NT2/D1 (cell line): ENCODE results near the gene LETM1.

Experiments
- DNase-seq: peaks from one replicate; pipeline ENCODE4 v3.0.0-alpha.2; 2011; ENCODE audit warnings: low read depth, low spot score
- H3K27me3 ChIP-seq: 2 replicates; pipeline ENCODE4 v1.6.0; 2011; ENCODE audit warnings: mild to moderate bottlenecking; ENCODE audit not compliant: insufficient read length, insufficient read depth
- H3K36me3 ChIP-seq: 2 replicates; pipeline ENCODE4 v1.6.1; 2011; ENCODE audit warnings: mild to moderate bottlenecking, low read length, mixed read lengths; ENCODE audit not compliant: insufficient read depth, insufficient read length
- H3K4me1 ChIP-seq: 2 replicates; pipeline ENCODE4 v1.5.1; 2011; ENCODE audit not compliant: insufficient read depth, insufficient read length
- H3K4me3 ChIP-seq: 2 replicates; pipeline ENCODE4 v1.5.1; 2011; ENCODE audit warnings: low read depth; ENCODE audit not compliant: insufficient read length
- H3K9ac ChIP-seq: 2 replicates; pipeline ENCODE4 v1.6.0; 2011; ENCODE audit warnings: low read depth; ENCODE audit not compliant: insufficient read length
- H3K9me3 ChIP-seq: 2 replicates; pipeline ENCODE4 v1.5.1; 2011; ENCODE audit warnings: mild to moderate bottlenecking, low read length; ENCODE audit not compliant: insufficient read depth
- SUZ12 ChIP-seq: IDR thresholded peaks from 2 replicates; pipeline ENCODE4 v1.6.1; 2011; ENCODE audit not compliant: insufficient read length, insufficient read depth; ENCODE audit errors: extremely low read depth
- YY1 ChIP-seq: IDR thresholded peaks from 2 replicates; pipeline ENCODE4 v1.6.1; 2011; ENCODE audit not compliant: insufficient read length, insufficient read depth
- ZNF274 ChIP-seq: IDR thresholded peaks from 2 replicates; pipeline ENCODE4 v1.6.1; 2011; ENCODE audit warnings: mild to moderate bottlenecking, low read depth, low read length

The LETM1 gene

DNA sequence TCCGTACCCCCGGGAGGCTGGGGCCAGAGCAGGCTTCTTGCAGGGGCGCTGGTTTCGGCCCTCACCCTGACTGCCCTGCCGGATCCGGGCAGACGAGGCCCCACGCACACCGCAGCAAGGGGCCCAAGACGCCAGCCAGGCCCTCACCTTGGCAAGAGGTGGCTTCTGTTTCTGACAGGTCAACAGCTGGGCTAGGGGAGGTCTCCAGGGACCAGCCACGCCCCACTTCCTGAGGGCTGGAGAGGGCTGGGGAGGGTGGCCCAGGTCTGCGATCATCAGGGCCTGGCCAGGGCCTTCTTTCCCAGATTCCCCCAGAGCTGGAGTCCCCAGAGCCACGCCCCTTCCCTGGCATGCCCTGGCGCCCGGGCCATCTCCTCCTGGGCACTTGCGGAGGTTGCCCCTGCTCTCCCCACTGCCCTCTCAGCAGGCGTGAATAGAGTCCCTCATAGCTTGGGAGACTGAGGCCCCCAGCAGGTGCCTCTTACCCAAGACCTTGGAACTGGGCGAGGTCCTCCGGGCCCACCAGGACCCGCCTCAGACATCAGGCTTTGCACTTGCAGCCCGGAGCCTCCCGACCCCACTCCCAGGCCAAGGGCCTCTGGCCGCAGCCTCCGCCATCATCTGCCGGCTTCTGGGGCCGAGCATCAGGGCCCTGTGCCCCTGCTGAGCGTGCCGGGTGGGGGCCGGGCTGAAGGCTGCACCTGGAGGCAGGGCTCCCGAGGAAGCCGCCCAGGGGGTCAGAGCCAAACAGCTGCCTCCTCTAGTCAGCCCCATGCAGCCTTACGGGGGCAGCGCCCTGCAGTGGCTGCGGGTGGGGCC is 69.2 kb downstream of the LETM1 start:
- Histone ChIP-seq H3K4me1 (peaks cover 32% of the 10 kb centered on the region), H3K4me3 (no peak overlapping the region), H3K9me3 (no peaks in the 10 kb centered on the region), H3K9ac (no peak overlapping the region), H3K36me3 (no peaks in the 10 kb centered on the region), H3K27me3 (peaks cover 27% of the 10 kb centered on the region)
- no peak for DNase-seq
- TF ChIP-seq SUZ12 (no peak), YY1 (no peak), ZNF274 (no peak)

GRCh38 chr4:1785592-1785991 is 70.4 kb downstream of the LETM1 start:
- DNase-seq: no peak
- Histone ChIP-seq H3K4me3 (no peak overlapping the region), H3K4me1 (peaks cover 28% of the 10 kb centered on the region), H3K9ac (no peak overlapping the region), H3K9me3 (no peaks in the 10 kb centered on the region), H3K36me3 (no peaks in the 10 kb centered on the region), H3K27me3 (peaks cover 15% of the 10 kb centered on the region)
- no peak for TF ChIP-seq SUZ12
- no peak for TF ChIP-seq YY1

- TF ChIP-seq ZNF274 (no peak), YY1 (no peak), SUZ12 (no peak)
- H3K4me1 ChIP-seq: peaks cover 32% of the 10 kb centered on the region
- DNase-seq: no peak
These were observed 71.0 kb downstream of the LETM1 start for GRCh38 chr4:1784789-1785591.

DNA sequence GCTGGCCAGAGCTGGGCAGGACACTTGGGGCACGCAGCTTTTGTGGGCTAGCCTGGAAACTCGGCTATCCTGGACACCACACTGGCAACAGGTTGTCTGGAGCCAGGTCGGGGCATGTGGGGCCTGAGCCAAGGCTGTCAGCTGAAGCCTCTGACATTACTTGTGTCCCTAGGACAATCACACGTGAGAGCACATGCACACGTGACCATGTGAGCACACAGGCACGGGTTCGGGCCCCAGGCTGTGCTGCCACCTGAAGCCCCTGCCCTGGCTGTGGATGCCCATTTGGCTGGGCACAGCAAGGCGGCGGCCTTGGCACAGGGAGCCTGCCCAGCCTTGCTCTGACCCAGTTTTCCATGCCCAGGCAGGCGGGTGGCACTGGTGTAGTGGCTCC is 71.6 kb downstream of the LETM1 start:
- Histone ChIP-seq H3K36me3 (no peaks in the 10 kb centered on the region), H3K4me3 (no peak overlapping the region), H3K9me3 (no peaks in the 10 kb centered on the region), H3K9ac (peak overlapping the region; percentile 16), H3K27me3 (peaks cover 8% of the 10 kb centered on the region), H3K4me1 (peaks cover 35% of the 10 kb centered on the region)
- DNase-seq: no peak
- TF ChIP-seq YY1: no peak
- no peak for TF ChIP-seq SUZ12
- TF ChIP-seq ZNF274: no peak

More at GRCh38 chr4:1784789-1785591, 71.0 kb downstream of the LETM1 start:
- H3K4me3 ChIP-seq: no peak overlapping the region
- H3K36me3 ChIP-seq: no peaks in the 10 kb centered on the region
- H3K9me3 ChIP-seq: no peaks in the 10 kb centered on the region
- H3K9ac ChIP-seq: peak overlapping the region; percentile 16
- peaks cover 9% of the 10 kb centered on the region for H3K27me3 ChIP-seq

DNA sequence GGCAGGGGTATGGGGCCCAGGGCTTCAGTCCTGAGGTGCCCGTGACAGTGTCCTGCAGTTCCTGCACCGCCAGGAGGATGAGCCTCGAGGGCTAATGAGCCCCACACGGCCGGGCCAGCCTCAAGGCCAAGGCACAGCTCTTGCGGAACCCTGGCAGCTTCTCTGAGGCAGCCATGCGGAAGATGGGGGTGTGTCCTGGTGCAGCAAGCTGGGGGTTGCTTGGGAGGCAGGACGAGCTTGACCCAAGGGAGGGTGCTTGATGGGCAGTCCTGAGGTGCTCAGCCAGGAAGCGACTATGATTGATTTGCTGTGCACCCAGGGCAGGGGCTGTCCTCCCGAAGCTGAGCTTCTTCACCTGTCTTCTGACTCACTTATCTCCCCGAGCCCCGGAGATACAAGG is 72.0 kb downstream of the LETM1 start:
- Histone ChIP-seq H3K4me3 (no peak overlapping the region), H3K4me1 (peaks cover 35% of the 10 kb centered on the region), H3K36me3 (no peaks in the 10 kb centered on the region), H3K9ac (no peak overlapping the region), H3K9me3 (no peaks in the 10 kb centered on the region), H3K27me3 (peaks cover 4% of the 10 kb centered on the region)
- no peak for DNase-seq
- no peak for TF ChIP-seq YY1
- no peak for TF ChIP-seq ZNF274
- no peak for TF ChIP-seq SUZ12

DNA sequence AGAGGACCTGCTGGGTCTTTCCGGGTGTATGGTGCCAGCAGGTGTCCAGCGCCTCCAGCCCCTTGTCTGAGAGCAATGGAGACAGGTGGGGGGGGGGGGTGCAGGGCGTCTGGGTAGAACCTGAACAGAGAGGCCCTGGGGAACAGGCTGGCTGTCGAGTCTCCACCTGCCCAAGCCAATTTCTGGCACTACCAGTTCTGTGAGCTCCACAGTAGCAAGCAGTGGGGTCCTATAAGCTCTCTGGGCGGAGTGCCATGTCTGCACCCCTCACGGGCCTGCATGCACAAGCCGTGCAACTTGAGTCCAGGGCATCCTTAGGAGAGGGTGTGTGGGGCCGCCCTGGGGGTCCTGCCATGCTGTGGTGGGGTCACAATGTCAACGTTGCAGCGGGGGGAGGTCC is 72.9 kb downstream of the LETM1 start:
- H3K36me3 ChIP-seq: no peaks in the 10 kb centered on the region
- no peak for TF ChIP-seq ZNF274
- no peak for TF ChIP-seq YY1
- no peak for TF ChIP-seq SUZ12
- DNase-seq: no peak
- H3K27me3 ChIP-seq: peaks cover 3% of the 10 kb centered on the region
- H3K4me1 ChIP-seq: peaks cover 40% of the 10 kb centered on the region
- no peak overlapping the region for H3K4me3 ChIP-seq
- H3K9me3 ChIP-seq: no peaks in the 10 kb centered on the region
- no peak overlapping the region for H3K9ac ChIP-seq

DNA sequence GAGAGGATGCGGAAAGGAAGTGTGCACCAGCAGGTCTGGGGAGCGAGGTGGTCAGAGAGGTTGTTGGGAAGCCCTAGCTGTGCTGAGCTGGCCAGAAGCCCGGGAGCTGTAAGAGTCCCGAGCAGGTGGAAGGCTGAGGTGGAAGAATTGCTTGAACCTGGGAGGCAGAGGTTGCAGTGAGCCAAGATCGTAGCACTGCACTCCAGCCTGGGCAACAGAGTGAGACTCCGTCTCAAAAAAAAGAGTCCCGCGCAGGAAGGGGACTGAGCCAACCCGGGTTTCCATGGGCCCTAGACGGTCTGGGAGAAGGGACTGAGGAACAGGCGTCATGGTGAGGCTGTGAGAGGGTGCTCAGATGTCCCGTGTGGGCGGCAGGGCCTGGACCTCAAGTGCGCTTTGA is 75.5 kb downstream of the LETM1 start:
- H3K4me1 ChIP-seq: peaks cover 52% of the 10 kb centered on the region
- no peak overlapping the region for H3K9ac ChIP-seq
- no peak for DNase-seq
- H3K4me3 ChIP-seq: no peak overlapping the region
- H3K9me3 ChIP-seq: no peaks in the 10 kb centered on the region
- H3K27me3 ChIP-seq: peaks cover 3% of the 10 kb centered on the region
- no peaks in the 10 kb centered on the region for H3K36me3 ChIP-seq
- TF ChIP-seq SUZ12 (no peak), ZNF274 (no peak), YY1 (no peak)
